Right lung (tissue), 5 donors: Measurements from ENCODE around the gene KIF2A. TPM values are rescaled to one million over a fixed set of nuclear protein-coding genes. Genes with fewer than 3 reads are reported as not detected.

Experiments
- DNase-seq, 2 donors: peaks; one replicate each; pipeline ENCODE4 v3.0.0-alpha.2; 2013
- polyA plus RNA-seq, 5 donors: library from polyadenylated mRNA; unstranded; fragments of 120-200 nt; gene quantifications; one replicate each; pipeline versions ENCODE4 v1.2.1 to v1.2.3, GENCODE V29; 2013; ENCODE audit warnings: inconsistent platforms in 1 of 5, low replicate concordance in 1 of 5; ENCODE audit not compliant: insufficient read length in 5 of 5, insufficient read depth in 1 of 5

Gene KIF2A
- polyA plus RNA-seq, 5 donors = 29.3 to 52.0 (median 43.2) TPM

DNA sequence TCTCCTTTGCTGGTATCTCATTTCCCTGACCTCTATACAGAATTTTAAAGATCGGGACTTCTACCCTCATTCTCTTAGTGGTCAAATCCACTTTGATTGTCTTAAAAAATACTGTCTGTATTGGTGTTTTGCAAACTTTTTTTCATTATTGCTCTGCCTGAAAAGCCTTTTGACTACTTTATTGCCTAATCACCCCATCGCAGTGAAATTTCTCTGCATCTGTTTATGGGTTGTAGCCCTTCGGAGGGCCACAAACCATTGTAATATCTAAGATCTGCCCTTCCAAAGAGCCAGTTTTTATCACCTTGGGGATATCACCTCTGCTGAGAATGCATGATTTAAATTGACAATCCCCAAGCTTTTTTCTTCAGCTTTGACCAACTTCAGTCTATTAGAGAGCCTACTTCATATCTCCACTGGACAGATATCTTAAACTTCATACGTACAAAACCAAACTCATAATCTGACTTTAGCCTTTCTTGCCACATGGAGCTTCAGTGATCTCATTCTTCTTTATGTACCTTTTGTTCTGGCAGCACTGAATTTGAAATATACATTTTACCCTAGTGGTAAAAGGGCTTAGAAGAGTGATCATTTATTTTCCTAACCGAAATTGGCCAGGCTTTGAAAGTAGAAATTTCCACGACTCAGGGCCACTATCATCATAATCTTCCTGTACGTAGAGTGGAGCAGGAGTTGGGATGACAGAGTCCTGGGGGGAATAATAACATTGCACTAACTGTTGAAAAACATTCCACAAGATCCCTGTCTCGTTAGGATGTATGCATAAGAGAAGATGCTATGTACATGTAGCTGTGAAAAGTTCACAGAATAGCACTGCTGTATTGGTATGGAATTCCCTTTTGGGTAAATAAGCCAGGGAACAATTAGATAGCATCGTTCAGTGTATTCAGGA lies 21.4 kb downstream of the KIF2A start:
- no peak for DNase-seq

DNA sequence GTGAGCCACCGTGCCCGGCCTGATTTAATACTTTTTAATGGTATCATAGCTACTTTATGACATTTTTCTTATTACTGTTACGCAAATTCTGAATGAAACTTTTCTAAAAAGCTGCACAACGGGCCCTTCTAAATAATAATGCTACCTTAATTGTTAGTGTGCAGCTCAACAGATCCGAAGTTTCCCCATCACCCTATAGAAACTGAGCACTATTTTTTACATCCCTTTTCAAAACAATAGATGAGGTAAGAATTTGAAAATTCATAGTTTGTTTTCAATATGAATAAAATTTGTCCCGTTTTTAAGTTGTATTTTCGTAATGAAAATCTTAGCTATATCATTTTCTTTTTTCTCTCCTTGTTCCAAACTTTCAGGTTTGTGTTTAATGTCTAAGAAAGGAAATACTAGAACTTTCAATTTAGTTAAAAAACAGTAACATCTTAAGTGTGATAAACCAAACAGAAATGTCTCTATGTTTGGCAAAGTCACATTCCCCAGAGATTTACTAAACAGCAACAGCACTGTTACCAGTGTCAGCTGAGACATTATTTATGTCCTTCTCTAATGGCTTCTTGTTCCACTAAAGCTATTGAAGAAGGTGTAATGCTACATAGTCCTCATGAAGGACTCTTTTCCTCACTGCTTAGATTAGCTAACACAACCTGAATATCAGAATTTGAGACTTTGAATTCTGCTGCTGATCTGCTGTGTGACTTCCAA lies 22.9 kb downstream of the KIF2A start:
- no peak for DNase-seq

DNA sequence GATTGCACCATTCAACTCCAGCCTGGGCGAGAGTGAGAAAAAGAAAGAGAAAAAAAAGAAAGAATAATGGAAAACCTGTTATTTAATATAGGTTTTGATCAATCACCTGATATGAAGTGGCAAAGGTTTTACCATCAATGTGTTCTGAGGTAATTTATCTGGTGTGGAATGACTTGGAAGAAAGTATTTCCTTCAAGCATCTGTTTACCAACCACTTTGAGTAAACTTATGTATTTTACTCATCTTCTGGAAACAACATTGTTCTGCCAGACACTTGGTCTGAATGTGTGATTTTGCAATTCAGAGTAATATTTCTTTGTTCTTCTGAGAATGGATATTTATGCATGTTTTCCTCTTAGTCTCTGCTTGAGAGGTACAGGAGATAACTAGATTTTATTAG lies 24.3 kb downstream of the KIF2A start:
- no peak for DNase-seq

DNA sequence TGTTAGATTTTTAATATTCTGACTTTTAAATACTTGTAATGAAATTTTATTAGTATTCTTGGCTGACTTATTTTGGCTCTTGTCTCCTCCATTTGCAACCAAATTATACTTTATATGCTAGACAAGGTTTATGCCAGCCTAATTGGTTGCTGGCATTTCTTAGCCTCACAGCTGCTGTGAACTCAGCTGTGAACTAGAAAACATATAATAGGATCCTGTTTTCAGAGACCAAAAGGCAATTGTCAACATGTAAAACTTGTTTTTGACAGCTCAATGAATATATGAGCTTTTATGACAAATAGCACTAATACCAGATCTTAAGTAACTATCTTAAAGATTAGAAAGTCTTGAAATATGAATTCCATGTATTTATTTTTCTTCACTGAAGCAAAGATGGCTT lies 25.9 kb downstream of the KIF2A start:
- DNase-seq = no peak

DNA sequence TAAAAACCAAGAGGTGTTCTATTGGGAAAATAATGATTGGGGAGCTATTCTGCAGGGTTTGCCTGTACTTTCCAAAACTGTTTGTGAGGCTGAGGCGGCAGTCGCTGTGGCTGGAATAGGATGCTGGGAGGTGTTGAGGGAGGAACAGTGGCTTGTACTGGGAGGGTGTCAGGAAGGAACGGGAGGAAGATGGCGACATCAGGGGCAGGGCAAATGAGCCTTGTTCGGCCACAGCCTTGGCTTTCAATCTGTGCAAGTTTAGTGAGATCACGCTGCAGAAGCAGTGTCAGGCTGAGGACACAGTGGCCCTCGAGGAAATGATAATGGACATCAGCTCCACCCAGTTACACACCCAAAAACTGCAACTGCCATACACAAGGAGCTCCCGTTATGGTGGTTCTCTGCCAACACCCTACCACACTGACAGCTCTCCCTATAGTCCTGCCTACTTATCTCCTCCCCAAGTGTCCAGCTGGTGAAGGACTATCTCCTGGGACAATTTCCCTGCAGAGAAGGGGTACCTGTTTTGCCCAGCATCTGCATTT lies 27.3 kb downstream of the KIF2A start:
- DNase-seq = no peak

DNA sequence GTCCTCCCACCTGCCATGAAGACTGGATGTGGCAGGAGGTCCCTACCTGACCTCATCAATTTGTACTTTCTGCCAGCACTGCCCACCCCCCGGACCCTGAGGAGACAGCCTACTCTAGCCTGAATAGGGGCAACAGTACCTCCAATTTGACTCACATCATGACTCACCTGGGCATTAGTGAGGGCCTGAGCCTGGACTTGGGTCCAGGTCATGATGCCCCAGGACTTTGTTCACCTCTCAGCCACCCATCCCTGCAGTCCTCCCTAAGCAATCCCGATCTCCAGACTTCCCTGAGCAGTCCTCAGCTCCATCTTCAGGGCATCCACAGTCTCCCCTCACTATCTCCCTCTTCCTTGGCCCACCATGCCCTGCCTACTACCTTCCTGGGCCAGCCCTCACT lies 28.1 kb downstream of the KIF2A start:
- DNase-seq = no peak

DNA sequence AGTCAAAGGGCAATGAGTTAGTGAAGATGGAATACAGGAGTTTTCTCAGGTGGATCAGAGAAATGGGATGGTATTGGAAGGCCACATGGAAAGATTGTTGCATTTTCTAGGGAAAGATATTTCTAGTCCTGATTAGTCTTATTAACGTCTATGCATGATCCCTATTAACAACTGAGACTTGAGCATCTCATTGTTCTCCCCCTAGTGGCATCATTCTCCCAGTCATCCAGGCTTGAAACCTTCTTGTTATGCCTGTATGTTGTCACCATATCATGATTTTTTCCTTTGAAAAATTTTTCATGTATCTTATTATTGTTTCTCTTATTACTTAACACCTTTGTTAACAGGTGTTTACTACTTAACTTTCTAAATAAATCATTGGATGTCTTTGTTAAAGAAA lies 34.4 kb downstream of the KIF2A start:
- DNase-seq = no peak

DNA sequence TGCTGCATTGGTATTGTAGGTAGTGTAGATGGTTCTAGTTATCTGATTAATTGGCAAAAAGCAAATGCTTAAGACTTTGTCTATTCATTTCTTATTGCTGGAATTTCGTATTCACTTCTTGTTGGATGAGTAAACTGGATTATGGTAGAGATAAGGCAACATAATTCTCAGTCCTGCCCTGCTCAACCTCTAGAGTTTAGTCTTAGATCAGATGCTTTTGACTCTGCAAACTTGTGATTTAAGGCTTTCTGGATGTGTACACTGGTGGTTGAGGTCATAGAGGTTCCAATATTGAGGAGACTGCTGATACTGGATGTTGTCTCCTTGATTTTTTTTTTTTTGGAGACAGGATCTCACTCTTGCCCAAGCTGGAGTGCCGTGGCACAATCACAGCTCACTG lies 35.0 kb downstream of the KIF2A start:
- no peak for DNase-seq

DNA sequence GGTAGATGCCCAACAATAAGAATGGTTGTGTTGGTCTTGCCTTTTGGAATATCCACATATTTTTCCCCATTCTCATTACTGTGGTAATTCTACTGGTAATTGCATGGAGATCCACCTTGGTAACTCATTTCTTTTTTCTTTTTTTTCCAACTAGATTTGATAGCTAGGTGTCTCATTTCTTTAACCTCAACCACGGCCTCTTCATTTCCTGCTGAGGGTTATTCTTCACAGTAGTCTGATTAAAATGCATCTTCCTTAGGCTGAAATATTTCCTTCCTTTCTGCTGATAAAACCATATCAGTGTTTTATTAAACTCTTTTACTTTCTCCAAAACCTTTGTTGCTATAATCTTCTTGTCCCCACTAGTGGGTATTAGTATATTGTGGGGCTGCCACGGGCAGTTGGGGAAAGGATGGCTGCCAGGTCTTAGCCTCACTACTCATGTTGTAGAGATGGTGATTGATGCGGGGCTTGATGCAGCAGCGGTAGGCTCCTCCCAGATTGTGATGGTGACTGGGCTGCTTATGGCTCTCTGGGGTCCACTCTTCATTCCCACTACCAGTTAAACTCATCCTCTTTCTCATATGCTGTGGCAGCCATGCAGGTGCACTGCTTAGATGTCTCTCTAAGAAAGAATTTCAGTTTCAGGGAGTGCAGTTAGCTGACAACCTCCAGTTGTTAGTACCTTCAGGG lies 35.9 kb downstream of the KIF2A start:
- no peak for DNase-seq

DNA sequence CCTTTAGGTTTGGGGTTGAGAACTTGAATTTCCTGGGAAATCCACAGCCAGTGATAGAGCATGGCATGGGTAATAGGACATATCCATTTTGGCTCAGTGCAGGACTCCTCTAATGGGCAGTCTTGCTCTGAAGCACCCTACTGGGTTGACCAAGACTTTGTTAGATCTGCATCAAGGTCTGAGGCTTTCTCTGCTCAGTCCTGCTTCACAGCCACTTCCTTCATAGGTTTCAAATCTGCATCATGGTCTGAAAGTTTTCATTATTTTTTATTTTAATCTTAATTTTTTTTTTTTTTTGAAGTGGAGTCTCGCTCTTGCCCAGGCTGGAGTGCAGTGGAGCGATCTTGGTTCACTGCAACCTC lies 36.5 kb downstream of the KIF2A start:
- no peak for DNase-seq

DNA sequence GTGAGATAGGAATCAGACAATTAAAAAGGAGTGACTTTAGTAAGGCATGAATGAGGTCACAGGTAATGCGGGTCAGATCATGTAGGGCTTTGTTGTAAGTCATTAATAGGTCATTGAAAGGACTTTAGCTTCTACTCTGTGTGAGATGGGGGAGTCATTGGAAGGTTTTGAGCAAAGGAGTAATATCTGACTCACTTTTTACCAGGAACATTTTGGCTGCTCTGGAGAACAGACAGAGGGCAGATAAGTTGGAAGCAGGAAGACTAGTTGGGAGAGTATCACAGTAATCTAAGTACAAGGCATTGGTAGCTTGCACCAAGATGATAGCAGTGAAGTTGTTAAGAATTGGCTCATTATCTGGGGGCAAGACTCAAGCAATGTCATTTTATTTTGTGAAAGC lies 37.4 kb downstream of the KIF2A start:
- no peak for DNase-seq

DNA sequence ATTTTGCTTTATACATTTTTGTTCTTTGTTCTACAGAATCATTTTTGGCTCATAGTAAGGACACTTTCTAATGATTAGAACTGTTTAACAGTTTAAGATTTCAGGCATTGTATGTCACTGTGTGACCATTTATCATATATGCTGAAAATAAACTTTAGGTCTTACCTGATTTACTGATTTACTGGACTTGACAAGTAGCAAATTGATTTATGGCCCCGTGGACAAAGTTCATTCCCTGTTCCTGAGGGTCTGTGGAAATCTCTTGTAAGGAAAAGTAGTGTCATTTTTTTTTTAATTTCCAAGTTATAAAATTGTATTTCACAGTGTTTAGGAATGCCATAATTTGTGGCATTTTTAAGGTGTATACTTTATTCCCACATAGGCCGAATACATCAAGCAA lies 40.7 kb downstream of the KIF2A start:
- no peak for DNase-seq

DNA sequence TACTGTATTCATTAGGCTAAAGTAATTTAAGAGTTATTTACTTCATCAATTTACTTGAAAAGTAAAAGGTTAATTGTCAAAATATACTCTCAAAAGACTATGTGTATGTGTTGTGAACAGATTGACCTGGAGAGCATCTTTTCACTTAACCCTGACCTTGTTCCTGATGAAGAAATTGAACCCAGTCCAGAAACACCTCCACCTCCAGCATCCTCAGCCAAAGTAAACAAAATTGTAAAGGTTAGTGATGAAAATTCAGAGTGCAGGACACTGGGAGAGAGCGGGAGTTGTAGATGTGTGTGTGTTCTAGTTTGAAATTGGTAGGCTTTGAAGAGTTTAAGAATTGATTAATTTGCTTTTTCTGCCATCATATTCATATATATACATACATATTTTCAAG lies 41.9 kb downstream of the KIF2A start:
- DNase-seq = no peak

DNA sequence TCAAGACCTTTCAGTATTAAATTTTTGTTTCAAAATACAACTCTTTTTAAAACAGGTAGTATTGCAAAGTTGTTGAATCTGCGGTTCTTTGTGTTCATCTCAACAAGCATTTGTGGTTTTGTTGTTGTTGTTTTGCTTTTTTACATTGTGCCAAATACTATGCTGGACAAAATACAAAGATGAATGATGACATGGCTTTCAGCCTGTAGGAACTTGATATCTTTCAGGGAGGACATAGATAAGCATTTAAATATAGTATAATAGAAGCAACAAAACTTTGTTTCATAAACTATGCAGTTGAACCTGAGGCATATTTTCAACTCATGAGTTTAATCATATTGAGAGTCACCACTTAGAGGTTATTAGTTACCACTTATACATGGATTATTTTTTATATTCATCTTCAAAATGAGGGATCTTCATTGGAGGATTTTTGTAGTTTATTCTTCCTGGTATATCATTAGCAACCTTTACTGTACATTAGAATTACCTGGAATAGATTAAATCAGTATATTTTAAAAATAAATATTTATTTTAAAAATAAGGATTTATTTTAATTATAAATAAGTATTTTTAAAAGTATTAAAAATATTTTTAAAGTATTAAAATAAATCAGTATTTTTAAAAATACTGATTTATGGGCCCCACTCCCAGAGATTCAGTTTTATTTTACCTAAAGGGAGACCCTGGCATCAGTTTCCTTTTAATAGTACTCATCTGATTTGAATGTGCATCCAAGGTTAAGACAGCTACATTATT lies 42.9 kb downstream of the KIF2A start:
- DNase-seq = no peak

DNA sequence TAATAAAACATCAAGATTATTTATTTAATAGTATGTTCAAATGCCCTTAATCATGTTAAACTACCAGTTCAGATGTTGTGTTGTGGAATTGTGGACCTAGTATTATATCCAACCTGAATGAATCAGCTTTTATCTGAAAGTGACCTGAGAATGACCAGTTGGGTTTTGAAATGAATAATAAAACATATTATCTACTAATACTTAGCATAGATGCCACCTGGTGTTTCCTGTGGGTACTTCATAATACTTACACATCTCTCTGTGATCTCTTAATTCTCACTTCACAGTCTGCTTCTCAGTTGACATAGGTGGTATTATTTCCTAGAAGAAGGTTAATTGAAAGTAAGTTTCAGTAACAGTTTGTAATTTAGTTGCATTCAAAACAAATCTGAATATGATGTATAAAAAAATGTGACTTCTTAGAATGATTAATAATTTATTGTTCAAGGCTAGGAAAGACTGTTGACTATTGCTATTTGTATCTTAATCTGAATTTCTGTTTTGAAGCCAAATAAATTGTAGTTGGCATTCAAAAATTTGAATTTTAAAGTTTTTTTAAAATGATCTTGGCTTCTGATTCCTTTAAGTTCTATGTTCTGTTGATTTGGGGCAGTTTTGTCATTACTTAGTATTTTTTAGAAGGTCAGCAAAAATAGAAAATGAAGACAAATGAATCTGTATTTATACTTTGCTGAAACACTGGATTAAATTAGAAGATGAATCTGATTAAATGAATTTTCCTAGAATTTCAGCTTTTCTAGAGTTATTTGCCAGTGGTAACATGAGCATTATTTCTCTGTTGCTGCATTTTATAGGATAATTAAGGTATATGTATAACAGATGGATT lies 48.2 kb downstream of the KIF2A start:
- DNase-seq = peak; percentile 21 to 34

DNA sequence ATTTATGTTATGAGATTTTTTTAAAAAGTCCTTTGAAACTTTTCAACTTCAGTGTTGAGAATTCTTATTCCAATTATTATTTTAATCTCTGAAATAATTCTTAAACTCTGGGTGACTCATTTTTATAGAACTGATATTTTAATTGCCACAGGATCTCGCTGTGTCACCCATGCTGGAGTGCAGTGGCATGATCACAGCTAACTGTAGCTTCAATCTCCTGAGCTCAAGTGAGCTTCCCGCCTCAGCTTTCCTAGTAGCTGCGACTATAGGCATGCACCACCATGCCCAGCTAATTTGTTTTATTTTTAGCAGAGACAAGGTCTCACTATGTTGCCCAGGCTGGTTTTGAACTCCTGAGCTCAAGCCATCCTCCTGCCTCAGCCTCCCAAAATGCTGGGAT lies 56.7 kb downstream of the KIF2A start:
- no peak for DNase-seq

DNA sequence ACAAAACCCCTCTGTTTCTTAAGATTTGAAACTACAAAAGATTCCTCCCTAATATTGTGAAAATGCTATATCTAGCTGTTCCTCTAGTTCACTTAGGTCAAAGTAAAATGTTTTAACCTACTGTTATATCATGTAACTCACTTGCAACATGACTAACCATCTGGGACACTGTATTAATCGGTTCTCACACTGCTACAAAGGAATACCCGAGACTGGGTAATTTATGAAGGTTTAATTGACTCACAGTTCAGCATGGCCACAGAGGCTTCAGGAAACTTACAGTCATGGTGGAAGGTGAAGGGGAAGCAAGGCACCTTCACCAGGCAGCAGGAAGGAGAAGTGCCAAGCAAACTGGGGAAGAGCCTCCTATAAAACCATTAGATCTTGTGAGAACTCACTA lies 63.0 kb downstream of the KIF2A start:
- no peak for DNase-seq

DNA sequence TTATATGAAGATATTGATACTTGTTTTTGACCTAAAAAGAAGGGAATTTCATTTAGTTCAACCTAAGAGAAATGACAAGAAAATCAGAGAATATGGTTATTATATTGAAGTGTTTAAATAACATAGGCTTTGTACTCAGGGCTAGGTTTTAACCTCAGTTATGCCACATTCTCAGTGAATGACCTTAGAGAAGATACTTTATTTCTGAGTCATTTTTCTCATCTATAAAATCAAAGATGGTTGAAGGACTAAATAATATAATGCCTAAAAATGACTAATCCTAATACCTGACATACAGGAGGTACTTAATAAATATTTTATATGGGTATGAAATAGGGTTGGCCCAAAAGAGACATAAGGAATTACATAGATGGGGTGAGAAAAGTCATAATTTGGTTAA lies 65.4 kb downstream of the KIF2A start:
- no peak for DNase-seq

DNA sequence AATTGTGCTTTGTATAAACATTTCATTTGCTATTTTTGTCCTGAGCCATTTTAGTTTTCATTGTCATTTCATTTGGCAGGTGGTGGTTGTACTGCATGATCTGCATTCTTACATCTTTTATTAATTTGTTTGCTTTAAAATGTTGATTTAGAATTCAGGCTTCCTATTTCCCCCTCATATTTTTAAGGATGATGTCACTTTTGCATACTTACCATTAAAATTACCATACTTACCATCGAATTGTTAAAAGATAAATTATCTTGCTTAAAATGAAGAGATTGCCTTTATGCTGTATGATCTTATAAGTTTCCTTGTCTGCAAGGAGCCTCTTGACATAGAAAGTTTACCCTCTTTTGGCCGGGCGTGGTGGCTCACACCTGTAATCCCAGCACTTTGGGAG lies 66.6 kb downstream of the KIF2A start:
- DNase-seq = no peak

DNA sequence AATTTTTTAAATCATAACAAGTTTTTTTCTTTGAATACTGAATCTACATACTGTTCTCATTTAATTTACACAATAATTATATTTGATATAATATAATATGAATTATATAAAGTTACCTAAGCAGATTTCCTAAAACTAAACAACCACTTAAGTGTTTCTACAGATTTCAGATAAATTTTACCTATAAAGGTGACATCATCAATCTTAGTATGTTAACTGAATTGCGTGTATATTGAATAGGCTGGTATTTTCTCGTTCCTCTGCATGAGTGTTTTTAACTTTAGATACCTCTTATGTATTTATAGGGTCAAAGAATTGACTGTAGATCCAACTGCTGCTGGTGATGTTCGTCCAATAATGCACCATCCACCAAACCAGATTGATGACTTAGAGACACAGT lies 67.4 kb downstream of the KIF2A start:
- DNase-seq = no peak

DNA sequence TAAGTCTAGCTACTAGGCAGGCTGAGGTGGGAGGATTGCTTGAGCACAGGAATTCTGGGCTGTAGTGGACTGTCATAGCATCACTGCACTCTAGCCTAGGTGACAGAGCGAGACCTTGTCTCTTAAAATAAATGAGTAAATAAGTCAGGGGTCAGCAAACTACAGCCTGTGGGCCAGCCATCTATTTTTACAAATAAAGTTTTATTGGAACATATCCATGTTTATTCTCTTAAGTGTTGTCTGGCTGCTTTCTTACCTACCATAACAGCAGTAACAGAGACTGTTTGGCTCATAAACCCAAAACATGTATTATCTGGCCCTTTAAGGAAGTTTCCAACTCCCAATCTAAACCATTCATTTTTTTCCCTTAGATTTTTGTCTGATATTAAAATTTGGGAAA lies 68.1 kb downstream of the KIF2A start:
- DNase-seq = no peak
